Astrocyte (in vitro differentiated cells and primary cell): ENCODE measurements around the gene VTCN1. TPM values are rescaled to one million over a fixed set of nuclear protein-coding genes. Genes with fewer than 3 reads are reported as not detected.

Experiments
- DNase-seq: peaks from one replicate; pipeline ENCODE4 v3.0.0-alpha.2; 2010; ENCODE audit warnings: low read depth
- FAIRE-seq: peaks from 2 replicates; lab custom pipeline; 2011; peaks lifted over from hg19 to GRCh38; lab: Jason Lieb, UNC
- H2AFZ ChIP-seq: 2 replicates; pipeline ENCODE4 v1.6.0; 2012; ENCODE audit warnings: low read depth, low read length, inconsistent platforms
- H3K27ac ChIP-seq: 2 replicates; pipeline ENCODE4 v1.5.1; 2011; ENCODE audit warnings: low read depth, low read length, inconsistent platforms
- H3K27me3 ChIP-seq: 2 replicates; pipeline ENCODE4 v1.6.0; 2011; ENCODE audit warnings: low read length, inconsistent platforms; ENCODE audit not compliant: insufficient read depth
- H3K36me3 ChIP-seq: 2 replicates; pipeline ENCODE4 v1.5.1; 2011; ENCODE audit warnings: low read length, inconsistent platforms; ENCODE audit not compliant: insufficient read depth
- H3K4me1 ChIP-seq: 2 replicates; pipeline ENCODE4 v1.5.1; 2011; ENCODE audit warnings: low read length, inconsistent platforms; ENCODE audit not compliant: insufficient read depth
- H3K4me2 ChIP-seq: 2 replicates; pipeline ENCODE4 v1.6.0; 2012; ENCODE audit warnings: low read length, inconsistent platforms
- H3K4me3 ChIP-seq: 2 replicates; pipeline ENCODE4 v1.5.1; 2011; ENCODE audit warnings: low read depth, mild to moderate bottlenecking, low read length, inconsistent platforms; ENCODE audit not compliant: insufficient read depth
- H3K79me2 ChIP-seq: 2 replicates; pipeline ENCODE4 v1.6.0; 2012; ENCODE audit warnings: mild to moderate bottlenecking, low read length, inconsistent platforms; ENCODE audit not compliant: insufficient read depth
- H3K9ac ChIP-seq: 2 replicates; pipeline ENCODE4 v1.6.0; 2012; ENCODE audit warnings: mild to moderate bottlenecking, low read length, inconsistent platforms
- H3K9me3 ChIP-seq: 2 replicates; pipeline ENCODE4 v1.5.1; 2012; ENCODE audit warnings: low read depth, mild to moderate bottlenecking, low read length, inconsistent platforms; ENCODE audit not compliant: insufficient read depth
- H4K20me1 ChIP-seq: 2 replicates; pipeline ENCODE4 v1.6.0; 2012; ENCODE audit warnings: low read length, inconsistent platforms; ENCODE audit not compliant: insufficient read depth
- H3K27ac Mint-ChIP-seq: one replicate; pipeline ENCODE4 v1.8.0; 2021; ENCODE audit warnings: mild to moderate bottlenecking, mixed read lengths; ENCODE audit not compliant: unreplicated experiment
- H3K27me3 Mint-ChIP-seq: one replicate; pipeline ENCODE4 v1.8.0; 2021; ENCODE audit warnings: low read depth, mixed read lengths; ENCODE audit not compliant: unreplicated experiment
- H3K36me3 Mint-ChIP-seq: one replicate; pipeline ENCODE4 v1.8.0; 2021; ENCODE audit warnings: low read depth, mixed read lengths; ENCODE audit not compliant: unreplicated experiment
- H3K4me1 Mint-ChIP-seq: one replicate; pipeline ENCODE4 v1.8.0; 2021; ENCODE audit warnings: low read depth, mixed read lengths; ENCODE audit not compliant: unreplicated experiment
- H3K4me3 Mint-ChIP-seq: one replicate; pipeline ENCODE4 v1.8.0; 2021; ENCODE audit warnings: mild to moderate bottlenecking, moderate library complexity, mixed read lengths; ENCODE audit not compliant: unreplicated experiment
- H3K9me3 Mint-ChIP-seq: one replicate; pipeline ENCODE4 v1.8.0; 2021; ENCODE audit warnings: mild to moderate bottlenecking, mixed read lengths; ENCODE audit not compliant: unreplicated experiment
- EZH2 ChIP-seq: IDR thresholded peaks from 2 replicates; pipeline ENCODE4 v1.6.1; 2012; ENCODE audit warnings: mild to moderate bottlenecking, low read length, inconsistent platforms; ENCODE audit not compliant: insufficient read depth
- total RNA-seq: library from RNA; stranded (reverse); gene quantifications from 2 replicates; pipeline ENCODE4 v1.2.1, GENCODE V29; 2021
- TF ChIP-seq, protein P1 (sequence below): IDR thresholded peaks from 2 replicates; pipeline ENCODE4 v1.5.1; 2011; ENCODE audit warnings: low read depth, mild to moderate bottlenecking, inconsistent platforms, low read length, moderate library complexity; ENCODE audit not compliant: insufficient read depth

The VTCN1 gene
- total RNA-seq, 1 donor from 2014 or later: 1.3 TPM

DNA sequence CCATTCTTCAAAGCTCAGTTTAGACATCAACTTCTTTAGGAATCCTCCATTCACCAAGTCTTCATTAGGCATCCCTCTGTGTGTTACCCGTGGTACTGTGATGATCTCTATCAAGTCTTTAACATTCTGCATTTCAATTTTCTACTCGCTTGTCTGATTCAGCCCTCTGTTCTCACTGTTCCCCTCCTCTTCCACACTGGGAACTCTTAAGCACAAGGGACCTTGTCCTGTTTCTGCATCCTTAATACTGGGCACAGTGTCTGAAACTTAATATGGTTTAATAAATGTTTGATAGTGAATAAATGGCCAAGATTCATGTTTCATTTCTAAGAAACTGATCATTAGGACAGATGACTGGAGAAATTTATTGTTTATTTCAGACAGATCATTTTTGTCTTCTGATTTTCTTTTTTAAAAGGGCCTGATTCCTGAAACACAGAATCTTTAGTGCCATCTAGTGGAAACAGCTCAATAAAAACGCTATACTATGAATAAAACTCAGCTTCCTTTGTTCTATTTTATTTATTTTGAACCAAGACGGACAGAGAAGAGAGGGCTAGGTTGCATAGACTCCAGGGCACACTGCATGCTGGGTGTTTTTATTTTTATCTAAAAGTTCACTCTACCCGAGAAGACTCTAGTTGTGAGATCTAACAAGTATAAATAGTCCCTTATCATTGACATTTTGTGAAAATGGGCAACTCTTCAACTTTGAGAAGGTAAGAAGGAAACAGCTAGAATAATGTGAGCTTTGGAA is 82.2 kb downstream of the VTCN1 start:
- Histone ChIP-seq H3K27ac (peak overlapping the region; percentile 23), H3K9ac (peak overlapping the region; percentile 57), H3K9me3 (no peaks in the 10 kb centered on the region), H3K27me3 (no peaks in the 10 kb centered on the region), H4K20me1 (no peaks in the 10 kb centered on the region), H3K4me3 (no peak overlapping the region), H3K4me2 (peak overlapping the region; percentile 13), H3K36me3 (no peaks in the 10 kb centered on the region), H3K4me1 (peaks cover 5% of the 10 kb centered on the region), H3K79me2 (no peaks in the 10 kb centered on the region), H2AFZ (peak overlapping the region; percentile 63)
- no peaks in the 10 kb centered on the region for H3K36me3 Mint-ChIP-seq
- H3K9me3 Mint-ChIP-seq: no peaks in the 10 kb centered on the region
- no peak for TF ChIP-seq EZH2
- TF ChIP-seq, protein P1, sequence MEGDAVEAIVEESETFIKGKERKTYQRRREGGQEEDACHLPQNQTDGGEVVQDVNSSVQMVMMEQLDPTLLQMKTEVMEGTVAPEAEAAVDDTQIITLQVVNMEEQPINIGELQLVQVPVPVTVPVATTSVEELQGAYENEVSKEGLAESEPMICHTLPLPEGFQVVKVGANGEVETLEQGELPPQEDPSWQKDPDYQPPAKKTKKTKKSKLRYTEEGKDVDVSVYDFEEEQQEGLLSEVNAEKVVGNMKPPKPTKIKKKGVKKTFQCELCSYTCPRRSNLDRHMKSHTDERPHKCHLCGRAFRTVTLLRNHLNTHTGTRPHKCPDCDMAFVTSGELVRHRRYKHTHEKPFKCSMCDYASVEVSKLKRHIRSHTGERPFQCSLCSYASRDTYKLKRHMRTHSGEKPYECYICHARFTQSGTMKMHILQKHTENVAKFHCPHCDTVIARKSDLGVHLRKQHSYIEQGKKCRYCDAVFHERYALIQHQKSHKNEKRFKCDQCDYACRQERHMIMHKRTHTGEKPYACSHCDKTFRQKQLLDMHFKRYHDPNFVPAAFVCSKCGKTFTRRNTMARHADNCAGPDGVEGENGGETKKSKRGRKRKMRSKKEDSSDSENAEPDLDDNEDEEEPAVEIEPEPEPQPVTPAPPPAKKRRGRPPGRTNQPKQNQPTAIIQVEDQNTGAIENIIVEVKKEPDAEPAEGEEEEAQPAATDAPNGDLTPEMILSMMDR: peak; percentile 66
- FAIRE-seq (peak; percentile 26), DNase-seq (peak; percentile 26)
- peaks cover 3% of the 10 kb centered on the region for H3K27me3 Mint-ChIP-seq
- H3K27ac Mint-ChIP-seq: peak overlapping the region; percentile 23
- peaks cover 2% of the 10 kb centered on the region for H3K4me1 Mint-ChIP-seq
- no peak overlapping the region for H3K4me3 Mint-ChIP-seq

DNA sequence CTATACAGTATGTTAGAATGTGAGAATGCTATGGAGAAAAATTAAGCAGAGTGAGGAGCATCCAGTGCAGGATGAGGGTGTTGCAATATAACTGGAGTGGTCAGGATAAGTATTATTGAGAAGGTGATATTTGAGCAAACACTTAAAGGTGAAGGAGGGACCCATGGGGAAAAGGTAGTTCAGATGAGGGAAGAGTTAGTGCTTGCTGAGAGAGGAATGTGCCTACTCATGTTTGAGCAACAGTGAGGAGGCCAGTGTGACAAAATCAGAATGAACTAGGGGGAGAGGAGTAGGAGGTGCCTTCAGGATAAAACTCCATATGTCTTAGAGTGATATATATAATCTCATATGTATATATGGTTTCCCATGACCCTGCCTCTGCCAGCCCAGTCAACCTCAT is 82.9 kb downstream of the VTCN1 start:
- no peak overlapping the region for H3K4me3 Mint-ChIP-seq
- H3K9me3 Mint-ChIP-seq: no peaks in the 10 kb centered on the region
- H3K79me2 ChIP-seq: no peaks in the 10 kb centered on the region
- peaks cover 5% of the 10 kb centered on the region for H3K4me1 ChIP-seq
- no peaks in the 10 kb centered on the region for H3K36me3 ChIP-seq
- TF ChIP-seq EZH2: no peak
- TF ChIP-seq, protein P1: no peak
- peaks cover 3% of the 10 kb centered on the region for H3K27me3 Mint-ChIP-seq
- peaks cover 2% of the 10 kb centered on the region for H3K4me1 Mint-ChIP-seq
- H3K36me3 Mint-ChIP-seq: no peaks in the 10 kb centered on the region
- H2AFZ ChIP-seq: no peak overlapping the region
- H3K4me2 ChIP-seq: no peak overlapping the region
- no peak for FAIRE-seq
- H3K27ac Mint-ChIP-seq: no peak overlapping the region
- no peak overlapping the region for H3K27ac ChIP-seq
- no peak for DNase-seq
- H3K4me3 ChIP-seq: no peak overlapping the region
- no peaks in the 10 kb centered on the region for H3K9me3 ChIP-seq
- no peak overlapping the region for H3K9ac ChIP-seq
- no peaks in the 10 kb centered on the region for H3K27me3 ChIP-seq
- H4K20me1 ChIP-seq: no peaks in the 10 kb centered on the region

DNA sequence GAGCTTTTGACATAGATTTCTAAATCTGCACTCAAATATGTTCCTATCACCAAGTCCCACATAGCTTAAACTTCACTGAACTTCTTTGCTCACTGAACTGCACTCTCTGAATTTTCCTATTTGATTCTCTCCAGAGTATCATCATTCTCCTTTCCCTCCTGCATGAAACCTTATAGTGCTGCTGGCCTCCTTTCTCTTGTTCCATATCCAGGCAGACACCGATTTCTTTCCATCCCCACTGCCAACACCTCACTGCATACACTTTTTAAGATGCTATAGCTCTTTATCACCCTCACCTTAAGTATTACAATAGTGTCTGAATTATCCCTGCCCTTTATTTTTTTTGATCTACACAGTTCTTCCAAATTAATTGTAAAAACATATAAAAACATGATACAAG is 86.1 kb downstream of the VTCN1 start:
- Histone ChIP-seq H3K4me2 (no peak overlapping the region), H3K79me2 (no peaks in the 10 kb centered on the region), H3K9me3 (no peaks in the 10 kb centered on the region), H3K4me1 (peaks cover 16% of the 10 kb centered on the region), H3K4me3 (no peak overlapping the region), H4K20me1 (no peaks in the 10 kb centered on the region), H2AFZ (no peak overlapping the region), H3K36me3 (no peaks in the 10 kb centered on the region), H3K27me3 (no peaks in the 10 kb centered on the region), H3K9ac (no peak overlapping the region), H3K27ac (no peak overlapping the region)
- DNase-seq (no peak), FAIRE-seq (no peak)
- Mint-ChIP-seq H3K27me3 (peaks cover 3% of the 10 kb centered on the region), H3K36me3 (no peaks in the 10 kb centered on the region), H3K27ac (no peak overlapping the region), H3K9me3 (no peaks in the 10 kb centered on the region), H3K4me1 (peaks cover 5% of the 10 kb centered on the region), H3K4me3 (no peak overlapping the region)
- TF ChIP-seq EZH2: no peak
